Neural progenitor cell (in vitro differentiated cells): Measurements from ENCODE around the gene FEV. TPM values are rescaled to one million over a fixed set of nuclear protein-coding genes. Genes with fewer than 3 reads are reported as not detected.

Source experiments
- DNase-seq: peaks from one replicate; pipeline ENCODE4 v3.0.0-alpha.2; 2016; ENCODE audit warnings: low spot score
- H2AFZ ChIP-seq: fragments of 200-600 bp; sonication (generic); replicated peaks from 2 replicates; pipeline ENCODE4 v1.6.1; 2016; ENCODE audit warnings: antibody characterized with exemption
- H3F3A ChIP-seq: fragments of 200-600 bp; sonication (generic); 2 replicates; pipeline ENCODE4 v1.6.1; 2016; ENCODE audit warnings: antibody characterized with exemption, low read depth
- H3K27ac ChIP-seq: fragments of 200-600 bp; sonication (generic); 2 replicates; pipeline ENCODE4 v1.5.1; 2016; ENCODE audit warnings: mild to moderate bottlenecking
- H3K27me3 ChIP-seq: fragments of 200-600 bp; sonication (generic); 2 replicates; pipeline ENCODE4 v1.6.1; 2016; ENCODE audit warnings: mild to moderate bottlenecking, moderate library complexity
- H3K36me3 ChIP-seq: fragments of 200-600 bp; sonication (generic); 2 replicates; pipeline ENCODE4 v1.5.1; 2016
- H3K4me1 ChIP-seq: fragments of 200-600 bp; sonication (generic); 2 replicates; pipeline ENCODE4 v1.6.1; 2016; ENCODE audit warnings: mixed run types
- H3K4me2 ChIP-seq: fragments of 200-600 bp; sonication (generic); 2 replicates; pipeline ENCODE4 v1.6.1; 2016
- H3K4me3 ChIP-seq: fragments of 200-600 bp; sonication (generic); 2 replicates; pipeline ENCODE4 v1.5.1; 2016
- H3K79me2 ChIP-seq: fragments of 200-600 bp; sonication (generic); 2 replicates; pipeline ENCODE4 v1.6.1; 2016; ENCODE audit warnings: low read depth
- H3K9ac ChIP-seq: fragments of 200-600 bp; sonication (generic); 2 replicates; pipeline ENCODE4 v1.6.1; 2016
- H3K9me3 ChIP-seq: fragments of 200-600 bp; sonication (generic); 2 replicates; pipeline ENCODE4 v1.5.1; 2016; ENCODE audit warnings: low read depth
- H4K20me1 ChIP-seq: fragments of 200-600 bp; sonication (generic); 2 replicates; pipeline ENCODE4 v1.6.1; 2016; ENCODE audit warnings: low read depth
- H3K27ac Mint-ChIP-seq: 3 replicates; pipeline ENCODE4 v1.8.0; 2021; ENCODE audit warnings: mixed read lengths
- H3K27me3 Mint-ChIP-seq: 2 replicates; pipeline ENCODE4 v1.8.0; 2022; ENCODE audit warnings: low read depth, mild to moderate bottlenecking, inconsistent platforms, moderate library complexity, mixed read lengths; ENCODE audit not compliant: insufficient read depth
- H3K36me3 Mint-ChIP-seq: 3 replicates; pipeline ENCODE4 v1.8.0; 2021; ENCODE audit warnings: mixed read lengths
- H3K4me1 Mint-ChIP-seq: 3 replicates; pipeline ENCODE4 v1.8.0; 2021; ENCODE audit warnings: mixed read lengths
- H3K4me3 Mint-ChIP-seq: 3 replicates; pipeline ENCODE4 v1.8.0; 2021; ENCODE audit warnings: mild to moderate bottlenecking, moderate library complexity, mixed read lengths
- H3K9me3 Mint-ChIP-seq: 3 replicates; pipeline ENCODE4 v1.8.0; 2020; ENCODE audit warnings: mixed read lengths
- EZH2 ChIP-seq: fragments of 200-600 bp; sonication (generic); IDR thresholded peaks from 2 replicates; pipeline ENCODE4 v1.6.1; 2017; ENCODE audit warnings: antibody characterized with exemption, mild to moderate bottlenecking, moderate library complexity
- EZH2phosphoT487 ChIP-seq: fragments of 200-600 bp; sonication (generic); IDR thresholded peaks from 2 replicates; pipeline ENCODE4 v1.6.1; 2017; ENCODE audit warnings: antibody characterized with exemption
- total RNA-seq: library from RNA; depleted of rRNA; stranded (reverse); fragments of >200 nt; gene quantifications from 2 replicates; pipeline ENCODE4 v1.2.3, GENCODE V29; 2015; ENCODE audit warnings: low replicate concordance
- TF ChIP-seq, protein P1 (sequence below): fragments of 200-600 bp; sonication (generic); IDR thresholded peaks from 2 replicates; pipeline ENCODE4 v1.5.1; 2017; ENCODE audit warnings: antibody characterized with exemption, mild to moderate bottlenecking

Gene FEV
- total RNA-seq, 1 donor from 2014 or later = not detected

DNA sequence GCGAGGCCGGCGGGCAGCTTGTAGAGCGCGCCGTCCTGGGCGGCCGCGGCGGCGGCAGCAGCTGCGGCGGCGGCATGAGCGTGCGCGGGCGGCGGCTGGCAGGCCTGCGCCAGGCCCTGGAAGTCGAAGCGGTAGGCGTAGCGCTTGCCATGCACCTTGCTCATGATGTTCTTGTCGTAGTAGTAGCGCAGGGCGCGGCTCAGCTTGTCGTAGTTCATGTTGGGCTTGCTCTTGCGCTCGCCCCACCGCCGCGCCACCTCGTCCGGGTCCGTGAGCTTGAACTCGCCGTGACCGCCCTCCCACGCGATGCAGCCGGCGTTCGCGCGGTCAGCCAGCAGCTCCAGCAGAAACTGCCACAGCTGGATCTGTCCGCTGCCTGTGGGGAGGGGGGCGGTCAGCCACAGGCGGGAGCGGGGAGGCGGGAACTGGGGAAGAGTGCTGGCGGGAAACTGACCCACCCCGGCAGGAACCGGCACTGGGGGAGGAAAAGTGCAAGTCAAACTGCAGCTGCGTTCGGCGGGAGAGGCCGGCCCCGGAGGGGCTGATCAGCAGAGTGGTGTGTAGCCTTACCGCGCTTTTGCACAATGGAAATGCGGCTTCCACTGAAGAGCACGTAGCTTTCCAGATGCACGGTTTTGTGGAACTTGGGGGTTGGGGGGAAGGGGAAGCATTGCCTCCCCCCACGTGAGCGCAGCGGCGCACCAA is 3.0 kb downstream of the FEV start:
- Mint-ChIP-seq H3K27ac (no peak overlapping the region), H3K9me3 (no peaks in the 10 kb centered on the region), H3K27me3 (peaks cover 77% of the 10 kb centered on the region), H3K36me3 (no peaks in the 10 kb centered on the region), H3K4me1 (peaks cover 12% of the 10 kb centered on the region), H3K4me3 (peak overlapping the region; percentile 58)
- peak overlapping the region; percentile 27 for H3K4me3 ChIP-seq
- H4K20me1 ChIP-seq = peaks cover 62% of the 10 kb centered on the region
- no peaks in the 10 kb centered on the region for H3K36me3 ChIP-seq
- peaks cover 14% of the 10 kb centered on the region for H3K4me1 ChIP-seq
- no peaks in the 10 kb centered on the region for H3K9me3 ChIP-seq
- H2AFZ ChIP-seq = no peak overlapping the region
- H3K27ac ChIP-seq = no peak overlapping the region
- no peak overlapping the region for H3K9ac ChIP-seq
- H3K27me3 ChIP-seq = peaks cover 100% of the 10 kb centered on the region
- peaks cover 7% of the 10 kb centered on the region for H3F3A ChIP-seq
- DNase-seq = peak; percentile 65
- no peaks in the 10 kb centered on the region for H3K79me2 ChIP-seq
- H3K4me2 ChIP-seq = peak overlapping the region; percentile 56
- TF ChIP-seq EZH2 (peak; percentile 100), EZH2phosphoT487 (peak; percentile 98)
- TF ChIP-seq, protein P1, sequence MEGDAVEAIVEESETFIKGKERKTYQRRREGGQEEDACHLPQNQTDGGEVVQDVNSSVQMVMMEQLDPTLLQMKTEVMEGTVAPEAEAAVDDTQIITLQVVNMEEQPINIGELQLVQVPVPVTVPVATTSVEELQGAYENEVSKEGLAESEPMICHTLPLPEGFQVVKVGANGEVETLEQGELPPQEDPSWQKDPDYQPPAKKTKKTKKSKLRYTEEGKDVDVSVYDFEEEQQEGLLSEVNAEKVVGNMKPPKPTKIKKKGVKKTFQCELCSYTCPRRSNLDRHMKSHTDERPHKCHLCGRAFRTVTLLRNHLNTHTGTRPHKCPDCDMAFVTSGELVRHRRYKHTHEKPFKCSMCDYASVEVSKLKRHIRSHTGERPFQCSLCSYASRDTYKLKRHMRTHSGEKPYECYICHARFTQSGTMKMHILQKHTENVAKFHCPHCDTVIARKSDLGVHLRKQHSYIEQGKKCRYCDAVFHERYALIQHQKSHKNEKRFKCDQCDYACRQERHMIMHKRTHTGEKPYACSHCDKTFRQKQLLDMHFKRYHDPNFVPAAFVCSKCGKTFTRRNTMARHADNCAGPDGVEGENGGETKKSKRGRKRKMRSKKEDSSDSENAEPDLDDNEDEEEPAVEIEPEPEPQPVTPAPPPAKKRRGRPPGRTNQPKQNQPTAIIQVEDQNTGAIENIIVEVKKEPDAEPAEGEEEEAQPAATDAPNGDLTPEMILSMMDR = no peak

DNA sequence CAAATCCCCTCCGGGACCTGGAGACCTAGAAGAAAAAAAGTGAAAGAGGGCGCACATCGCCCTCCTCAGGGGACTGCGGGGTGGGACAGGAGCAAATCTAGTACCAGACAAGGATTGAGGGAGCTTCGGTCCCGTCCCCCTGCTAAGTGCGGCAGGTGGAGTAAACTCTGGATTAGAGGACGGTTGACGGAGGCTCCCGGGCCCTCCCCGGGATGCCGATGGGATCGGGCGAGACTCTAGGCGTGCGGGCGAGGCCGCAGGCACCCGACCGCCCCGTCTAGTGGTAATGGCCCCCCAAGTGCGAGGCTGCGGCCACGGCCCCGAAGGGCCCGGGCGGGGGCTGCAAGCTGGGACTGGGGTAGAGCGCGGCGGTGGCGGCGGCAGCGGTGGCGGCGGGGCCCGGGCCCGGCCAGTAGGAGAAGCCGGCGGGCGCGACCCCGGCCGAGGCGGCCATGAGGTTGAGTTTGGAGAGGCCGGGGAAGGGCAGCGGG is 3.5 kb downstream of the FEV start:
- Histone ChIP-seq H3K27me3 (peaks cover 100% of the 10 kb centered on the region), H3K9me3 (no peaks in the 10 kb centered on the region), H3K36me3 (no peaks in the 10 kb centered on the region), H3K9ac (no peak overlapping the region), H2AFZ (no peak overlapping the region), H3K27ac (no peak overlapping the region), H3K79me2 (no peaks in the 10 kb centered on the region), H3K4me1 (peaks cover 14% of the 10 kb centered on the region), H3F3A (peaks cover 7% of the 10 kb centered on the region), H4K20me1 (peaks cover 56% of the 10 kb centered on the region), H3K4me3 (peak overlapping the region; percentile 27), H3K4me2 (peak overlapping the region; percentile 56)
- Mint-ChIP-seq H3K36me3 (no peaks in the 10 kb centered on the region), H3K27me3 (peaks cover 77% of the 10 kb centered on the region), H3K9me3 (no peaks in the 10 kb centered on the region), H3K27ac (no peak overlapping the region), H3K4me1 (peaks cover 12% of the 10 kb centered on the region), H3K4me3 (peak overlapping the region; percentile 77)
- peak; percentile 61 for DNase-seq
- peak; percentile 96 for TF ChIP-seq EZH2
- TF ChIP-seq, protein P1 = peak; percentile 39
- peak; percentile 95 for TF ChIP-seq EZH2phosphoT487

DNA sequence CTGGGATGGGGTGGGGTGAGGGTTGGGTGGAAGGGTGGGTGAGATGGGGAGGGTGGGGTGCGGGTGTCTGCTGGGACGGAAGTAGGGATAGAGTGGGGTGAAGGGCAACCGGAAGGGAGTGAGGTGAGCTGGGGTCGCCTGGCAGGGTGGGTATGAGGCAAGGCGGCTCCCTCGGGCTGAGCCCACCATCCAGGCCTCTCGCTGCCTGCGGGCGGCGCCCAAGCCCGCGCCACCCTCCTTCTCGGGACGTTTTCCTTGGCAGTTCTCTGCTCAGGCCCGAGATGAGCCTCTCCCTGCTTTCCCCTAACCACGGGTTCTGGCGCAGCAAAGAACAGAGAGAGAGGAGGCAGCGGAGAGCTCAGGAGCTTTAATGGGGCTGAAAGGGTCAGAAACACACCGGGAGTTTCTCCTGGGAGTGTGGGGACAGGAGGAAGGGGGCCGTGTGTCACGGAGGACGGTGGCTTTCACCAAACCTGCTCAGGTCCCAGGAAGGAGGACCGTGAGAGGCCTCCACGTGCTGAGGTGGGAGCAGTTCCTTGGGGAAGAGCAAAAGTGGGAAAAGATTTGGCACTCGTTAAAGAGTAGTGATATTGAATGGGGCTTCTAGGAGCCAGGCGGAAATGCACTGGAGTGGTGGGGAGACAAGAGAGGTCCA is 4.1 kb downstream of the FEV start:
- Mint-ChIP-seq H3K4me3 (peak overlapping the region; percentile 77), H3K36me3 (no peaks in the 10 kb centered on the region), H3K4me1 (peaks cover 12% of the 10 kb centered on the region), H3K27me3 (peaks cover 72% of the 10 kb centered on the region), H3K9me3 (no peaks in the 10 kb centered on the region), H3K27ac (no peak overlapping the region)
- no peak overlapping the region for H3K4me3 ChIP-seq
- no peak for DNase-seq
- H4K20me1 ChIP-seq = peaks cover 50% of the 10 kb centered on the region
- H3K4me1 ChIP-seq = peaks cover 14% of the 10 kb centered on the region
- no peak overlapping the region for H3K27ac ChIP-seq
- TF ChIP-seq EZH2 (no peak), EZH2phosphoT487 (peak; percentile 80)
- H3K79me2 ChIP-seq = no peaks in the 10 kb centered on the region
- peaks cover 100% of the 10 kb centered on the region for H3K27me3 ChIP-seq
- H3F3A ChIP-seq = peaks cover 7% of the 10 kb centered on the region
- no peaks in the 10 kb centered on the region for H3K9me3 ChIP-seq
- no peaks in the 10 kb centered on the region for H3K36me3 ChIP-seq
- H3K4me2 ChIP-seq = peak overlapping the region; percentile 56
- H3K9ac ChIP-seq = no peak overlapping the region
- no peak overlapping the region for H2AFZ ChIP-seq
